CD4-positive, alpha-beta T cell (primary cell): ENCODE measurements around the gene TDRD9. TPM values are rescaled to one million over a fixed set of nuclear protein-coding genes. Genes with fewer than 3 reads are reported as not detected.

Source experiments
- ATAC-seq: fragments of 200-7000 bp; cut with Tn5 transposase; one replicate; pipeline ENCODE4 v1.10.0; 2022; ENCODE audit warnings: mild to moderate bottlenecking; ENCODE audit not compliant: poor library complexity
- CTCF ChIA-PET: fragments of 350-600 bp; sonication (Branson Sonifier 250); formaldehyde crosslinking; loops from one replicate; lab custom pipeline; 2021; ENCODE audit warnings: antibody characterized with exemption, inconsistent platforms; lab: Charles Lee
- POLR2A ChIA-PET: fragments of 350-600 bp; sonication (Branson Sonifier 250); formaldehyde crosslinking; loops from one replicate; lab custom pipeline; 2021; ENCODE audit warnings: antibody characterized with exemption, inconsistent platforms; lab: Charles Lee
- DNase-seq, 14 experiments: peaks; one replicate each; pipeline ENCODE4 v3.0.0-alpha.2; 2013 to 2020; ENCODE audit warnings: mixed read lengths in 2 of 14
- H3K27ac ChIP-seq, 2 donors: one replicate each; pipeline versions ENCODE4 v1.5.1 to v1.7.0; 2013; ENCODE audit warnings: low read length in 2 of 2, low read depth in 1 of 2, mild to moderate bottlenecking in 1 of 2
- H3K27me3 ChIP-seq, 2 experiments: 1 replicate in 1 of 2; 2 replicates in 1 of 2; pipeline versions ENCODE4 v1.6.1 to v1.7.0; 2013; ENCODE audit warnings: low read length in 2 of 2, control low read depth in 1 of 2, mild to moderate bottlenecking in 1 of 2, moderate library complexity in 1 of 2; ENCODE audit not compliant: insufficient read depth in 2 of 2, control insufficient read depth in 1 of 2
- H3K36me3 ChIP-seq: one replicate; pipeline ENCODE4 v1.6.1; 2013; ENCODE audit warnings: low read length, control low read depth; ENCODE audit not compliant: insufficient read depth
- H3K4me1 ChIP-seq: one replicate; pipeline ENCODE4 v1.6.1; 2013; ENCODE audit warnings: low read length, control low read depth; ENCODE audit not compliant: insufficient read depth
- H3K4me3 ChIP-seq: one replicate; pipeline ENCODE4 v1.5.1; 2013; ENCODE audit warnings: mild to moderate bottlenecking, low read length, moderate library complexity
- H3K9me3 ChIP-seq, 2 experiments: 1 replicate in 1 of 2; 2 replicates in 1 of 2; pipeline versions ENCODE4 v1.6.1 to v1.7.0; 2013; ENCODE audit warnings: low read length in 2 of 2, mild to moderate bottlenecking in 2 of 2, control low read depth in 1 of 2, moderate library complexity in 1 of 2; ENCODE audit not compliant: control insufficient read depth in 1 of 2, insufficient read depth in 1 of 2
- H3K27ac Mint-ChIP-seq: one replicate; pipeline ENCODE4 v1.8.0; 2020; ENCODE audit warnings: mixed read lengths
- H3K27me3 Mint-ChIP-seq: one replicate; pipeline ENCODE4 v1.8.0; 2021; ENCODE audit warnings: mixed read lengths
- H3K36me3 Mint-ChIP-seq: one replicate; pipeline ENCODE4 v1.8.0; 2021; ENCODE audit warnings: low read depth, mixed read lengths
- H3K4me1 Mint-ChIP-seq: one replicate; pipeline ENCODE4 v1.8.0; 2021; ENCODE audit warnings: low read depth, mixed read lengths
- H3K4me3 Mint-ChIP-seq: one replicate; pipeline ENCODE4 v1.8.0; 2020; ENCODE audit warnings: mild to moderate bottlenecking, mixed read lengths
- H3K9me3 Mint-ChIP-seq: one replicate; pipeline ENCODE4 v1.8.0; 2020; ENCODE audit warnings: mixed read lengths
- intact Hi-C, 2 experiments: fragments of 100-400 bp; cut with DNase I in 1 of 2; cut with micrococcal nuclease in 1 of 2; formaldehyde crosslinking; loops; one replicate each; pipeline versions ENCODE4 v1.15.1 to v1.9.0; 2023 to 2025; cut with DNase I, micrococcal nuclease
- total RNA-seq, 174 experiments: library from RNA in 2 of 174; stranded (reverse) in 2 of 174; gene quantifications; one replicate each; pipeline ENCODE4 v1.2.3 and lab custom pipeline; 2021 to 2026
- TF ChIP-seq, protein P1 (sequence below): fragments of 200-600 bp; IDR thresholded peaks from one replicate; pipeline ENCODE4 v1.8.0; 2022; ENCODE audit warnings: antibody characterized with exemption, mild to moderate bottlenecking

The TDRD9 gene
- total RNA-seq, 2 experiments from 2014 or later = 0.17 to 0.27 TPM

DNA sequence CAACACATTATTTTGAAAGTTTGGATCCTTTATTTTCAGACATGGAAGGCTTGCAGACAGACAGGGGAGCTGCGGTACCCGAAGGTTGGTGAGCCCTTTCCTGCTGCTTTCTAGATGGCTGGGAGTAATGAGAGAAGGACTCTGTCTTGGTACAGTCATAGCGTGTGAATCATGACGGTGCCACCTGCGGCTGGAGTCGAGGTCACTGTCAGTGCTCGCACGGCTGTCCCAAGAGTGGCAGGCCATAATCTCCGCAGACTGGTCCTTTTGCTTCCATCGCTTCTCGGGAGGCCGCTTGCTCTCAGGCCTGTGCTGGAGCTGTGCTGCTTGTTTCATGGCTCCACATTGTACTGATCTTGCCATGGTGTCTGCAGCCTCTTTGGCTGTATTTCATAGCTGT, 78.9 kb downstream of the TDRD9 start:
- DNase-seq (no peak), ATAC-seq (no peak)
- H3K9me3 ChIP-seq = no peaks in the 10 kb centered on the region
- intact Hi-C loops = loop anchor here in 1 of 2 experiments (10.0 kb wide), 1 partner anchor 202 kb away; no protein-coding TSS in a partner anchor
- ChIA-PET CTCF (no interaction called here), POLR2A (no interaction called here)
- no peak overlapping the region for H3K4me3 Mint-ChIP-seq
- H3K27ac ChIP-seq = no peak overlapping the region
- TF ChIP-seq, protein P1, sequence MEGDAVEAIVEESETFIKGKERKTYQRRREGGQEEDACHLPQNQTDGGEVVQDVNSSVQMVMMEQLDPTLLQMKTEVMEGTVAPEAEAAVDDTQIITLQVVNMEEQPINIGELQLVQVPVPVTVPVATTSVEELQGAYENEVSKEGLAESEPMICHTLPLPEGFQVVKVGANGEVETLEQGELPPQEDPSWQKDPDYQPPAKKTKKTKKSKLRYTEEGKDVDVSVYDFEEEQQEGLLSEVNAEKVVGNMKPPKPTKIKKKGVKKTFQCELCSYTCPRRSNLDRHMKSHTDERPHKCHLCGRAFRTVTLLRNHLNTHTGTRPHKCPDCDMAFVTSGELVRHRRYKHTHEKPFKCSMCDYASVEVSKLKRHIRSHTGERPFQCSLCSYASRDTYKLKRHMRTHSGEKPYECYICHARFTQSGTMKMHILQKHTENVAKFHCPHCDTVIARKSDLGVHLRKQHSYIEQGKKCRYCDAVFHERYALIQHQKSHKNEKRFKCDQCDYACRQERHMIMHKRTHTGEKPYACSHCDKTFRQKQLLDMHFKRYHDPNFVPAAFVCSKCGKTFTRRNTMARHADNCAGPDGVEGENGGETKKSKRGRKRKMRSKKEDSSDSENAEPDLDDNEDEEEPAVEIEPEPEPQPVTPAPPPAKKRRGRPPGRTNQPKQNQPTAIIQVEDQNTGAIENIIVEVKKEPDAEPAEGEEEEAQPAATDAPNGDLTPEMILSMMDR = no peak
- no peaks in the 10 kb centered on the region for H3K4me1 ChIP-seq
- H3K36me3 ChIP-seq = no peaks in the 10 kb centered on the region
- no peaks in the 10 kb centered on the region for H3K4me1 Mint-ChIP-seq
- no peaks in the 10 kb centered on the region for H3K9me3 Mint-ChIP-seq
- H3K36me3 Mint-ChIP-seq = no peaks in the 10 kb centered on the region
- no peak overlapping the region for H3K27ac Mint-ChIP-seq
- H3K27me3 Mint-ChIP-seq = peaks cover 11% of the 10 kb centered on the region
- no peaks in the 10 kb centered on the region for H3K27me3 ChIP-seq
- no peak overlapping the region for H3K4me3 ChIP-seq

DNA sequence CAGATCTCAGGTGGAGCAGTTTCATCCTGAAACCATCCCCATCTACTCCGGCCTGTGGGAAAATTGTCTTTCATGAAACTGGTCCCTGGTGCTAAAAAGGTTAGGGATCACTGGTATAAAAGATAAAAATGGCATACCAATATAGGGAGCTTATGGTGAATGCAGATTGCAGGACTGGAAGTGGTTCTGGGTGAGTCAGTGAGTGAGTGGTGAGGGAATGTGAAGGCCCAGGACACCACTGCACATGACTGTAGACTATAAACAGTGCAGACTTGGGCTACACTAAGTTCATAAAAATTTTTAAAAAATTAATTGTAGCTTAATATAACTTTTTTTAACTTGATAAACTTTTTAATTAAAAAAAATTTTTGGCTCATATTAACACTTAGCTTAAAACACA, 81.0 kb downstream of the TDRD9 start:
- CTCF ChIA-PET = interaction anchor here (0.7 kb wide), 1 partner anchor 1194 kb away, joined by 3 read pairs; no protein-coding TSS in a partner anchor
- POLR2A ChIA-PET = no interaction called here
- Histone ChIP-seq H3K4me1 (no peaks in the 10 kb centered on the region), H3K36me3 (no peaks in the 10 kb centered on the region), H3K27me3 (no peaks in the 10 kb centered on the region), H3K4me3 (no peak overlapping the region), H3K9me3 (no peaks in the 10 kb centered on the region), H3K27ac (no peak overlapping the region)
- peaks cover 11% of the 10 kb centered on the region for H3K27me3 Mint-ChIP-seq
- TF ChIP-seq, protein P1 = no peak
- intact Hi-C loops = loop anchor here in 1 of 2 experiments (10.0 kb wide), 1 partner anchor 204 kb away; no protein-coding TSS in a partner anchor
- no peaks in the 10 kb centered on the region for H3K9me3 Mint-ChIP-seq
- H3K4me3 Mint-ChIP-seq = no peak overlapping the region
- H3K27ac Mint-ChIP-seq = no peak overlapping the region
- DNase-seq (no peak), ATAC-seq (no peak)
- no peaks in the 10 kb centered on the region for H3K4me1 Mint-ChIP-seq
- no peaks in the 10 kb centered on the region for H3K36me3 Mint-ChIP-seq

DNA sequence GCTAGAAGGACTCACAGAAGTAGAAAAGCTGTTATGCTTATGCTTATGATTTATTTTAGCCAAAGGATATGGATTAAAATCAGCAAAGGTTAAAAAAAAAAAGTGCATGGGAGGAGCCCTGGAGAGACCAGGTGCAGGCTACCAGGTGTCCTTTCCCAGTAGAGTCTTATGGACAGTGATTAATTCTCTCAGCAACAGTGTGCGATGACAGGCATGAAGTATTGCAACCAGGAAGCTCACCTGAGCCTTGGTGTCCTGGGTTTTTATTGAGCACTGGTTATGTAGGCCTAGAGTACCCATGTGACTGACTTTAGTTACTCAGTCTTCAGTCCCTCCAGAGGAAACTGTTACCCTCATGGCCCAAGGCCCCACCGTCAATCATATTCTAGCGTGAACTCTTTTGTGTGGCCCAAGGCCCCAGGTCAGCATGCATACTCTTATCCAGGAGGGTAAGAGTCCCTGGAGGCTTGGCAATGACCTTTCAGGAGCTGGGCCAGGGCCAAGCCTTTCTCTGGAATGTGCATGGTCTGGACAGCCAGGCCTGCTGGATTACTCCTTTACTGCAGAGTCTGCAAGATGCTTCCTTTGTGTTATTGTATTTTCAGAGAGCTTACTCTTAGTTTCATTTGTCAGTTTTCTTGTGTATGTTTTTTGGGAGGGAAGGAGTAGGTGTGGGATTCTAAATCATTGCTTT, 83.7 kb downstream of the TDRD9 start:
- ChIA-PET POLR2A (no interaction called here), CTCF (no interaction called here)
- Mint-ChIP-seq H3K27ac (no peak overlapping the region), H3K4me3 (no peak overlapping the region), H3K36me3 (no peaks in the 10 kb centered on the region), H3K27me3 (peaks cover 10% of the 10 kb centered on the region), H3K9me3 (no peaks in the 10 kb centered on the region), H3K4me1 (no peaks in the 10 kb centered on the region)
- Histone ChIP-seq H3K9me3 (no peaks in the 10 kb centered on the region), H3K36me3 (no peaks in the 10 kb centered on the region), H3K27ac (no peak overlapping the region), H3K4me1 (no peaks in the 10 kb centered on the region), H3K27me3 (peaks cover under 1 to 8% of the 10 kb centered on the region in 2 experiments), H3K4me3 (no peak overlapping the region)
- intact Hi-C loops = no loop called here
- DNase-seq (no peak), ATAC-seq (no peak)
- TF ChIP-seq, protein P1 = no peak
